Endothelial cell of umbilical vein (primary cell): ENCODE measurements around the gene KCND1. TPM values are rescaled to one million over a fixed set of nuclear protein-coding genes. Genes with fewer than 3 reads are reported as not detected.

Experiments
- BruUV-seq: library from RNA; stranded (reverse); fragments of 400-500 nt; replicated peaks from 2 replicates; lab custom pipeline; 2021; lab: Mats Ljungman, UMichigan
- CTCF ChIA-PET: fragments of 300-600, 350-600 bp; sonication (Branson Sonifier 250); formaldehyde crosslinking; loops from one replicate; lab custom pipeline; 2021; ENCODE audit warnings: antibody characterized with exemption, inconsistent platforms; lab: Charles Lee
- POLR2A ChIA-PET: fragments of 300-600, 350-600 bp; sonication (Branson Sonifier 250); formaldehyde crosslinking; loops from one replicate; lab custom pipeline; 2021; ENCODE audit warnings: antibody characterized with exemption, inconsistent platforms; lab: Charles Lee
- DNase-seq: peaks from one replicate; pipeline ENCODE4 v3.0.0-alpha.2; 2011; ENCODE audit warnings: low read depth, low spot score
- FAIRE-seq: peaks from 2 replicates; lab custom pipeline; 2011; peaks lifted over from hg19 to GRCh38; lab: Jason Lieb, UNC
- H2AFZ ChIP-seq: 2 replicates; pipeline ENCODE4 v1.6.0; 2012; ENCODE audit warnings: low read depth, low read length, control low read depth, inconsistent platforms
- H3K27ac ChIP-seq: 2 replicates; pipeline ENCODE4 v1.5.1; 2011; ENCODE audit warnings: low read depth, mild to moderate bottlenecking, control low read depth, low read length, moderate library complexity; ENCODE audit not compliant: insufficient read depth
- H3K27me3 ChIP-seq, 2 experiments: 2 replicates each; pipeline versions ENCODE4 v1.6.0 to v1.6.1; 2011; ENCODE audit warnings: low read length in 2 of 2, mixed read lengths in 1 of 2; ENCODE audit not compliant: control insufficient read depth in 2 of 2, insufficient read depth in 2 of 2
- H3K36me3 ChIP-seq, 2 experiments: 2 replicates in 1 of 2; 3 replicates in 1 of 2; pipeline ENCODE4 v1.5.1; 2011; ENCODE audit warnings: low read length in 2 of 2, mild to moderate bottlenecking in 1 of 2, moderate library complexity in 1 of 2; ENCODE audit not compliant: control insufficient read depth in 2 of 2, insufficient read depth in 2 of 2; ENCODE audit errors: extremely low read depth in 1 of 2
- H3K4me1 ChIP-seq: 3 replicates; pipeline ENCODE4 v1.5.1; 2011; ENCODE audit warnings: mild to moderate bottlenecking, low read length; ENCODE audit not compliant: control insufficient read depth, insufficient read depth; ENCODE audit errors: extremely low read depth
- H3K4me2 ChIP-seq: 2 replicates; pipeline ENCODE4 v1.6.1; 2011; ENCODE audit warnings: low read length, control low read depth, mixed read lengths; ENCODE audit not compliant: insufficient read depth
- H3K4me3 ChIP-seq, 3 experiments: fragments of 200-600 bp in 1 of 3; sonication (generic), shearing (Covaris generic) in 1 of 3; replicated peaks in 1 of 3; 2 replicates each; pipeline ENCODE4 v1.5.1; 2011 to 2016; ENCODE audit warnings: control low read depth in 3 of 3, low read length in 3 of 3, mild to moderate bottlenecking in 2 of 3, inconsistent platforms in 1 of 3, low read depth in 1 of 3, moderate library complexity in 1 of 3; ENCODE audit not compliant: insufficient read depth in 1 of 3
- H3K79me2 ChIP-seq: 2 replicates; pipeline ENCODE4 v1.6.0; 2012; ENCODE audit warnings: low read length, inconsistent platforms; ENCODE audit not compliant: control insufficient read depth, insufficient read depth
- H3K9ac ChIP-seq: replicated peaks from 2 replicates; pipeline ENCODE3; 2011; ENCODE audit warnings: low read length, control low read depth; ENCODE audit not compliant: insufficient read depth; ENCODE audit errors: extremely low read depth
- H3K9me1 ChIP-seq: replicated peaks from 3 replicates; pipeline ENCODE4 v1.6.0; 2011; ENCODE audit warnings: mild to moderate bottlenecking, low read length; ENCODE audit not compliant: control insufficient read depth, insufficient read depth; ENCODE audit errors: extremely low read depth
- H3K9me3 ChIP-seq: replicated peaks from 2 replicates; pipeline ENCODE4 v1.5.1; 2012; ENCODE audit warnings: low read length, inconsistent platforms; ENCODE audit not compliant: control insufficient read depth, insufficient read depth
- H4K20me1 ChIP-seq: replicated peaks from 2 replicates; pipeline ENCODE3; 2011; ENCODE audit warnings: mild to moderate bottlenecking, low read length; ENCODE audit not compliant: control insufficient read depth, insufficient read depth; ENCODE audit errors: extremely low read depth
- EZH2 ChIP-seq: IDR thresholded peaks from 2 replicates; pipeline ENCODE4 v1.6.1; 2012; ENCODE audit warnings: borderline replicate concordance, low read depth, mild to moderate bottlenecking, moderate library complexity, low read length, inconsistent platforms; ENCODE audit not compliant: severe bottlenecking
- FOS ChIP-seq: IDR thresholded peaks from 2 replicates; pipeline ENCODE4 v1.6.1; 2011; ENCODE audit warnings: mild to moderate bottlenecking, low read length, moderate library complexity, borderline replicate concordance; ENCODE audit not compliant: insufficient read depth
- GATA2 ChIP-seq: IDR thresholded peaks from 2 replicates; pipeline ENCODE4 v1.7.0; 2011; ENCODE audit warnings: low read depth, mild to moderate bottlenecking, moderate library complexity, mixed read lengths, low read length; ENCODE audit not compliant: insufficient read length, insufficient read depth
- JUN ChIP-seq: IDR thresholded peaks from 2 replicates; pipeline ENCODE4 v1.6.1; 2011; ENCODE audit warnings: borderline replicate concordance, low read depth; ENCODE audit not compliant: insufficient read length, insufficient read depth
- MYC ChIP-seq: IDR thresholded peaks from one replicate; pipeline ENCODE4 v1.6.1; 2011; ENCODE audit warnings: mild to moderate bottlenecking, low read depth, low read length
- POLR2A ChIP-seq: IDR thresholded peaks from 2 replicates; pipeline ENCODE4 v1.6.1; 2012; ENCODE audit warnings: low read depth, mild to moderate bottlenecking, control low read depth, low read length
- POLR2AphosphoS5 ChIP-seq: IDR thresholded peaks from 2 replicates; pipeline ENCODE4 v1.6.1; 2012; ENCODE audit warnings: low read depth, mild to moderate bottlenecking, control low read depth, low read length, moderate library complexity; ENCODE audit not compliant: insufficient read depth
- dilution Hi-C: fragments of 300-500 bp; cut with MboI; formaldehyde crosslinking; loops from one replicate; pipeline ENCODE4 v1.15.0; 2019; ENCODE audit warnings: low sequenced_read_pairs; ENCODE audit not compliant: extremely low pct_ligation_motif_present
- intact Hi-C: fragments of 100-400 bp; cut with micrococcal nuclease; formaldehyde crosslinking; loops from one replicate; pipeline ENCODE4 v1.10.0; 2022
- polyA plus RNA-seq, 4 experiments: library from polyadenylated mRNA; depleted of rRNA in 3 of 4; stranded (reverse) in 3 of 4; unstranded in 1 of 4; fragments of >200 nt; gene quantifications; 2 replicates each; pipeline versions ENCODE4 v1.2.1 to v1.2.3, GENCODE V29; 2011 to 2012; ENCODE audit warnings: missing spikeins in 1 of 4
- total RNA-seq: library from RNA; stranded (reverse); gene quantifications from 2 replicates; pipeline ENCODE4 v1.2.3, GENCODE V29; 2021
- TF ChIP-seq, protein P1 (sequence below), 2 donors: IDR thresholded peaks; 1 replicate in 1 of 2; 2 replicates in 1 of 2; pipeline ENCODE4 v1.5.1; 2011; ENCODE audit warnings: low read length in 2 of 2, mild to moderate bottlenecking in 2 of 2, moderate library complexity in 2 of 2, control low read depth in 1 of 2, inconsistent platforms in 1 of 2, low read depth in 1 of 2; ENCODE audit not compliant: insufficient read depth in 1 of 2; ENCODE audit errors: extremely low read depth in 1 of 2
- TF ChIP-seq, protein P2 (sequence below): IDR thresholded peaks from 2 replicates; pipeline ENCODE4 v1.6.1; 2011; ENCODE audit not compliant: insufficient read depth, insufficient read length

The KCND1 gene
- total and polyA plus RNA-seq, 2 donors (not counting 3 experiments of a cell fraction or from before 2014, with no cell fraction given), result 0.54 to 1.3 TPM

DNA sequence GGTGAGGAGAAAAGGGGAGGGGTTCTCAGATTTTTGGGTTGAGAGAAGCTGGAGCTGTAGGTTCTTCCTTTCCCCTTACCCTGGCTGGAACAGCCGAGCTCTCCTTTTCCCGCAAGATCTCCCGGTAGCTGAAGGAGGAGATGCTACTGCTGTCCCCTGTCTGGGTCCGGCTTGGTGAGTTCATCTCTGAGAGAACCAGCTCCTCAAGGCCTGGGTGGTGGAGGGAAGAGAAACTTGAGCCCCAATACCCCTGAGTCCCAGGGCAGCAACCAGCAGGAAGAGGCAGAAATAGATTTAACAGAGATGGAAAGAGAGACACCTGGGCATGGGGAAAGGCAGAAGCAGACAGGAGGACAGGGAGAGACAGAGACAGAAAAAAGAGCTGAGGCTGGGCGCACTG lies 6.6 kb upstream of the KCND1 start:
- ChIA-PET CTCF (no interaction called here), POLR2A (no interaction called here)
- no peak for TF ChIP-seq GATA2
- TF ChIP-seq POLR2A, result no peak
- no peak for TF ChIP-seq FOS
- TF ChIP-seq JUN, result no peak
- TF ChIP-seq, protein P1, sequence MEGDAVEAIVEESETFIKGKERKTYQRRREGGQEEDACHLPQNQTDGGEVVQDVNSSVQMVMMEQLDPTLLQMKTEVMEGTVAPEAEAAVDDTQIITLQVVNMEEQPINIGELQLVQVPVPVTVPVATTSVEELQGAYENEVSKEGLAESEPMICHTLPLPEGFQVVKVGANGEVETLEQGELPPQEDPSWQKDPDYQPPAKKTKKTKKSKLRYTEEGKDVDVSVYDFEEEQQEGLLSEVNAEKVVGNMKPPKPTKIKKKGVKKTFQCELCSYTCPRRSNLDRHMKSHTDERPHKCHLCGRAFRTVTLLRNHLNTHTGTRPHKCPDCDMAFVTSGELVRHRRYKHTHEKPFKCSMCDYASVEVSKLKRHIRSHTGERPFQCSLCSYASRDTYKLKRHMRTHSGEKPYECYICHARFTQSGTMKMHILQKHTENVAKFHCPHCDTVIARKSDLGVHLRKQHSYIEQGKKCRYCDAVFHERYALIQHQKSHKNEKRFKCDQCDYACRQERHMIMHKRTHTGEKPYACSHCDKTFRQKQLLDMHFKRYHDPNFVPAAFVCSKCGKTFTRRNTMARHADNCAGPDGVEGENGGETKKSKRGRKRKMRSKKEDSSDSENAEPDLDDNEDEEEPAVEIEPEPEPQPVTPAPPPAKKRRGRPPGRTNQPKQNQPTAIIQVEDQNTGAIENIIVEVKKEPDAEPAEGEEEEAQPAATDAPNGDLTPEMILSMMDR (IDR thresholded peaks at IDR 0.05; ENCODE audit: extremely low read depth in 1 of 2, insufficient read depth in 1 of 2, low read depth in 1 of 2, low read length in 2 of 2), result no peak
- TF ChIP-seq MYC, result no peak
- no peak for TF ChIP-seq EZH2
- TF ChIP-seq, protein P2, sequence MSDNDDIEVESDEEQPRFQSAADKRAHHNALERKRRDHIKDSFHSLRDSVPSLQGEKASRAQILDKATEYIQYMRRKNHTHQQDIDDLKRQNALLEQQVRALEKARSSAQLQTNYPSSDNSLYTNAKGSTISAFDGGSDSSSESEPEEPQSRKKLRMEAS, result no peak
- TF ChIP-seq POLR2AphosphoS5, result no peak

More for the DNA sequence above, 6.6 kb upstream of the KCND1 start:
- no peak overlapping the region for H3K4me2 ChIP-seq
- BruUV-seq, result no TSS peak
- FAIRE-seq, result no peak
- no peak overlapping the region for H3K27ac ChIP-seq
- no peak overlapping the region for H3K9ac ChIP-seq
- intact Hi-C loops, result no loop called here
- H3K79me2 ChIP-seq, result no peaks in the 10 kb centered on the region
- no peaks in the 10 kb centered on the region for H3K9me3 ChIP-seq
- no peak overlapping the region for H3K4me3 ChIP-seq
- no peaks in the 10 kb centered on the region for H3K27me3 ChIP-seq
- H3K4me1 ChIP-seq, result no peaks in the 10 kb centered on the region
- H3K36me3 ChIP-seq, result peaks cover 4 to 34% of the 10 kb centered on the region in 2 experiments
- dilution Hi-C loops, result no loop called here
- H2AFZ ChIP-seq, result no peak overlapping the region
- DNase-seq, result no peak
- no peaks in the 10 kb centered on the region for H4K20me1 ChIP-seq
- no peaks in the 10 kb centered on the region for H3K9me1 ChIP-seq
